ENCODE results near the gene MLYCD. TPM values are rescaled to one million over a fixed set of nuclear protein-coding genes. Genes with fewer than 3 reads are reported as not detected.

Gene MLYCD
- total RNA-seq, 1 experiment from 2014 or later = 2.0 TPM

DNA sequence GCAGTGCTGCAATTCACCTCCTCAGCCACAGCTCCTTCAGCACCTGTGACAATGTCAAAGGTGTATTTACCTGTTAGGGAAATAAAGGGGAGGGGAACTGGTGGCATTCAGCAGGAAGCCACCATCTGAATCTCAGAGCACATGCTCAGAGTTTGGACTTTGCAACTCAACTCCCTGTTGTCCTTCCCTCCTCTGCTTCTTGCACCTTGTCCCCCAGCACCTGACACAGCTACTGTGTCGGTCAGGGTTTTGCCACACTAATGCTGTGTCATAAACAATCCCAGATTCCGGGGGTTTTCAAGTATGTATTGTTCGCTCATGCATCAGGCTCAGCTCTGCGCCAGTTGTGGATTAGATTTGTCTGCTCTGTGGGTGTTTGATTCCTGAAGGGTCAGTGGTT is 47.4 kb upstream of the MLYCD start:
- H3K9me3 ChIP-seq (ENCODE audit: low read depth, low read length, poor library complexity, severe bottlenecking) = no peaks in the 10 kb centered on the region
- H3K36me3 ChIP-seq (ENCODE audit: insufficient read depth, low read length, poor library complexity, severe bottlenecking) = no peaks in the 10 kb centered on the region
- BruUV-seq (replicated peaks) = no TSS peak
- POLR2A ChIA-PET (ENCODE audit: low non-redundant PET) = no interaction called here
- no peaks in the 10 kb centered on the region for H3K27me3 ChIP-seq (replicated peaks; ENCODE audit: insufficient read depth, low read depth, low read length, poor library complexity)
- intact Hi-C loops (cut with micrococcal nuclease; ENCODE audit: unreplicated experiment) = no loop called here
- H3K27ac ChIP-seq (ENCODE audit: low read depth, low read length, poor library complexity, severe bottlenecking) = no peak overlapping the region
- no peak for DNase-seq (ENCODE audit: low spot score)
- no peak overlapping the region for H3K4me3 ChIP-seq (ENCODE audit: low read depth, low read length, poor library complexity, severe bottlenecking)
- CTCF ChIA-PET = interaction anchor here (0.5 kb wide), 1 partner anchor 106 kb away, joined by 9 read pairs; no protein-coding TSS in a partner anchor
- TF ChIP-seq CTCF (conservative IDR thresholded peaks at IDR 0.05; ENCODE audit: low read depth, low read length) = no peak
- H3K4me1 ChIP-seq (ENCODE audit: insufficient read depth, low read length, poor library complexity, severe bottlenecking) = no peaks in the 10 kb centered on the region

DNA sequence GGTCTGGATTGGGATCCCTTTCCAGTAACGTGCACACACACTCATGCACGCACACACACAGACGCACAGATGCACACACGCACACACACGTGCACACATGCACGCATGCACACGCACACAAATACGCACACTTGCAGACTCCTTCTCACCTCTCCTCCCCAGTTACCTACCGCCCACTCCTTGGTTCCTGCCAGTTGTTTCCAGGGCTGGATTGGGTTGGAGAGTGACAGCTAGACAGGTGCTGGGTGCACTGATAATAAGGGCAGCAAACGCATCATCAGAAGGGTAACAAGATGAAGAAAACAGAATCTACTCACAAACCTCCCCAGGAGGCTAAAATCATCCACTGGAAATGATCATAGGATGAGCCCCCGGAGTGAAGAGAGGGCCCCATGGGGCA is 46.1 kb upstream of the MLYCD start:
- H3K27me3 ChIP-seq (replicated peaks; ENCODE audit: insufficient read depth, low read depth, low read length, poor library complexity) = no peaks in the 10 kb centered on the region
- H3K36me3 ChIP-seq (ENCODE audit: insufficient read depth, low read length, poor library complexity, severe bottlenecking) = no peaks in the 10 kb centered on the region
- ChIA-PET POLR2A (ENCODE audit: low non-redundant PET) (no interaction called here), CTCF (no interaction called here)
- H3K4me1 ChIP-seq (ENCODE audit: insufficient read depth, low read length, poor library complexity, severe bottlenecking) = no peaks in the 10 kb centered on the region
- no peaks in the 10 kb centered on the region for H3K9me3 ChIP-seq (ENCODE audit: low read depth, low read length, poor library complexity, severe bottlenecking)
- H3K27ac ChIP-seq (ENCODE audit: low read depth, low read length, poor library complexity, severe bottlenecking) = no peak overlapping the region
- H3K4me3 ChIP-seq (ENCODE audit: low read depth, low read length, poor library complexity, severe bottlenecking) = no peak overlapping the region
- no peak for DNase-seq (ENCODE audit: low spot score)
- intact Hi-C loops (cut with micrococcal nuclease; ENCODE audit: unreplicated experiment) = no loop called here
- TF ChIP-seq CTCF (conservative IDR thresholded peaks at IDR 0.05; ENCODE audit: low read depth, low read length) = no peak
- no peak for TF ChIP-seq EZH2 (IDR thresholded peaks at IDR 0.05; ENCODE audit: borderline replicate concordance, low read depth, low read length, poor library complexity, severe bottlenecking)
- BruUV-seq (replicated peaks) = no TSS peak

DNA sequence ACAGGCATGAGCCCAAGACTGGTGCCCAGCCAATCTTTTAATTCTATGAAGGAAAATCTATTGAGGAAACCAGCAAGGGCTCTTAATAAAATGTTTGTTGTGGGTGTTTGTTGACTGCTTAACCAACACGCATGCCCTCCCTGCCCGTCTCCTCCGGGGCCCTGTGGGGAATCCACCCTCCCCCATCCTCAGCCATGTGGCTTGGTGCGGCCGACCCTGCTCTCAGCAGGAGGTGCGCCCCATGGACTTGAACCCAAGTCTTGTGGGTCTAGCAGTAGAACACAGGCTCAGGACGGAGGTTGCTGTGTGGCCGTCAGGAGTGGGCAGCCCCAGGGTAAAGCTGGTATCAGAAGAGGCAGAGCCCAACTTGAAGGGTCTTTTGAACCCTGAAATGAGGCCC is 45.1 kb upstream of the MLYCD start:
- no peaks in the 10 kb centered on the region for H3K9me3 ChIP-seq (ENCODE audit: low read depth, low read length, poor library complexity, severe bottlenecking)
- H3K4me3 ChIP-seq (ENCODE audit: low read depth, low read length, poor library complexity, severe bottlenecking) = no peak overlapping the region
- H3K27ac ChIP-seq (ENCODE audit: low read depth, low read length, poor library complexity, severe bottlenecking) = no peak overlapping the region
- intact Hi-C loops (cut with micrococcal nuclease; ENCODE audit: unreplicated experiment) = no loop called here
- TF ChIP-seq EZH2 (IDR thresholded peaks at IDR 0.05; ENCODE audit: borderline replicate concordance, low read depth, low read length, poor library complexity, severe bottlenecking) = no peak
- TF ChIP-seq CTCF (conservative IDR thresholded peaks at IDR 0.05; ENCODE audit: low read depth, low read length) = no peak
- H3K27me3 ChIP-seq (replicated peaks; ENCODE audit: insufficient read depth, low read depth, low read length, poor library complexity) = peaks cover 8% of the 10 kb centered on the region
- no TSS peak for BruUV-seq (replicated peaks)
- POLR2A ChIA-PET (ENCODE audit: low non-redundant PET) = no interaction called here
- no peaks in the 10 kb centered on the region for H3K4me1 ChIP-seq (ENCODE audit: insufficient read depth, low read length, poor library complexity, severe bottlenecking)
- CTCF ChIA-PET = no interaction called here
- DNase-seq (ENCODE audit: low spot score) = no peak
- H3K36me3 ChIP-seq (ENCODE audit: insufficient read depth, low read length, poor library complexity, severe bottlenecking) = no peaks in the 10 kb centered on the region

All from A673 (cell line).